IPS DF 19.7 (cell line): ENCODE data around the gene SNCAIP.

ENCODE experiments used
- DNase-seq: peaks from one replicate; pipeline ENCODE4 v3.0.0-alpha.2; 2013; ENCODE audit warnings: low read depth, low spot score

Gene SNCAIP

GRCh38 chr5:122398016-122398415 is 86.0 kb downstream of the SNCAIP start:
- no peak for DNase-seq

GRCh38 chr5:122400341-122400740 is 88.3 kb downstream of the SNCAIP start:
- DNase-seq, result no peak

- no peak for DNase-seq
Observed at GRCh38 chr5:122400938-122401337, 88.9 kb downstream of the SNCAIP start.

- DNase-seq, result no peak
Observed at GRCh38 chr5:122401976-122402725, 90.1 kb downstream of the SNCAIP start.

- DNase-seq, result no peak
Observed at GRCh38 chr5:122402955-122403685, 91.1 kb downstream of the SNCAIP start.

GRCh38 chr5:122404018-122404417 is 92.0 kb downstream of the SNCAIP start:
- DNase-seq, result no peak

- no peak for DNase-seq
Observed at GRCh38 chr5:122404653-122405362, 92.8 kb downstream of the SNCAIP start.

GRCh38 chr5:122405751-122406150 is 93.7 kb downstream of the SNCAIP start:
- no peak for DNase-seq

GRCh38 chr5:122406181-122406580 is 94.1 kb downstream of the SNCAIP start:
- no peak for DNase-seq

- DNase-seq, result no peak
Observed at GRCh38 chr5:122408592-122409224, 96.7 kb downstream of the SNCAIP start.

- no peak for DNase-seq
Observed at GRCh38 chr5:122412966-122413365, 100.9 kb downstream of the SNCAIP start.

GRCh38 chr5:122413722-122414121 is 101.7 kb downstream of the SNCAIP start:
- DNase-seq, result no peak

- peak; percentile 56 for DNase-seq
Observed at GRCh38 chr5:122415030-122415800, 103.2 kb downstream of the SNCAIP start.

GRCh38 chr5:122415801-122416120 is 103.7 kb downstream of the SNCAIP start:
- DNase-seq, result no peak

GRCh38 chr5:122419142-122419894 is 107.3 kb downstream of the SNCAIP start:
- no peak for DNase-seq

GRCh38 chr5:122420091-122420490 is 108.1 kb downstream of the SNCAIP start:
- no peak for DNase-seq

- no peak for DNase-seq
Observed at GRCh38 chr5:122420537-122421236, 108.7 kb downstream of the SNCAIP start.

- DNase-seq, result no peak
Observed at GRCh38 chr5:122421374-122422079, 109.5 kb downstream of the SNCAIP start.

- no peak for DNase-seq
Observed at GRCh38 chr5:122423221-122423620, 111.2 kb downstream of the SNCAIP start.
